GM04503 (cell line): ENCODE data around the gene PCDHGA1.
"Not testable (repeated sequence)": the region's sequence is repeated elsewhere in the genome, so short reads cannot be mapped to it uniquely, and the experiment has no call there.

Source experiments
- DNase-seq: peaks from one replicate; pipeline ENCODE4 v3.0.0-alpha.2; 2012; ENCODE audit warnings: low read depth

PCDHGA1 gene

DNA sequence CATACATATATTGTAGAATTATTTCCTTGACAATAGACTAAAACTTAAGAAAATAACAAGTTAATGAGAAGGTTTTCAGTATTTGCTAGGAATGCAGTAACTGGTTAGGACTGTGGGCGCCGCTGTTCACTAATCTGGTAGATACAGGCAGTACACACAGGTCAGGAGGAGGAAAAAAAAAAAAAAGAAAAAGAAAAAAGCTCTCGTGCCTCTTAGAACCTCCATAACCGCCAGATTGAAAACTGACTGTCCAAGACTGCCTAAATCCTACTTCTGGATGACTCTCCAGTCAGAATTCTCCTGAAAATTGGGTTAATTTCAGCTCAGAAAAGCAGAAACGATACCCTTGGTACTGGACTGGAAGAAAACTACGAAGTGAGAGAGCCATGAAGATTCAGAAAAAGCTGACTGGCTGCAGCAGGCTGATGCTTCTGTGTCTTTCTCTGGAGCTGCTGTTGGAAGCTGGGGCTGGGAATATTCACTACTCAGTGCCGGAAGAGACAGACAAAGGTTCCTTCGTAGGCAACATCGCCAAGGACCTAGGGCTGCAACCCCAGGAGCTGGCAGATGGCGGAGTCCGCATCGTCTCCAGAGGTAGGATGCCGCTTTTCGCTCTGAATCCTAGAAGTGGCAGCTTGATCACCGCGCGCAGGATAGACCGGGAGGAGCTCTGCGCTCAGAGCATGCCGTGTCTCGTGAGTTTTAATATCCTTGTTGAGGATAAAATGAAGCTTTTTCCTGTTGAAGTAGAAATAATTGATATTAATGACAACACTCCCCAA is at the start of gene PCDHGA1:
PCDHGA1 (plus strand) TSS at position 216 of the 782 bp plus-strand sequence.
- peak; percentile 42 for DNase-seq

DNA sequence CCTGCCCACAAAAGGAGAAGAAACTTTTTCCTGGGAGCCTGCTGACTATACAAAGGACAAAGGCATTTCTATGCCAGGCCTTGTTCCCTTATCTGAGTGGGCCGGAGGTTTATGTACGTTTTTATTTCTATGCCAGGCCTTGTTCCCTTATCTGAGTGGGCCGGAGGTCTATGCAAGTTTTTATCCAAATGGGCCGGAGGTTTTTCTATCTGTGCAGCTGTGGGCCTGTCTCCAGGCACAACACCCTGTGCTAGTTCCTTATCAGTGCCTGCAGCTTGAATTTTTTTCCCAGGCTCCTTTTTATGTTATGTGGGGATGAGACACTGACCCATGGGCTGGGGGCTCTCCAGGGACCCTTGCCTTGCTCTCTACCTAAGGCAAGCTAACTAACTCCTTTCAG is 31.9 kb upstream of the PCDHGA1 start:
- DNase-seq = no peak

GRCh38 chr5:141303756-141304155 is 26.6 kb upstream of the PCDHGA1 start, which contains the start of gene SLC25A2:
Gene SLC25A2, minus strand, starts transcription at chr5:141304049. Its CDS starts 184 bp downstream, at chr5:141303865.
- no peak for DNase-seq

DNA sequence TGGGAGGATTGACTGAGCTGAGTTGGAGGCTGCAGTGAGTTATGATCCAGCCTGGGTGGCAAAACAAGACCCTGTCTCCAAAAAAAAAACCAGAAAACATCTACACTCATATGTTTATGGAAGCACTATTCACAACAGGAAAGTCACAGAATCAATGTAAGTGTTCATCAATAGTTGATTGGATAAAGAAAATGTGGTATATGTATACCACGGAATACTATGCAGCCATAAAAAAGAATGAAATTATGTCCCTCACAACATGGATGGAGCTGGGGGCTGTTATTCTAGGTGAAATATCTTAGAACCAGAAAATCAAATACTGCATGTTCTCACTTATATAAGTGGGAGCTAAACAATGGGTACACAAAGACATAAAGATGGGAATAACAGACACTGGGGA is 23.7 kb upstream of the PCDHGA1 start:
- DNase-seq = no peak

- DNase-seq = no peak
Measured at GRCh38 chr5:141313711-141314110, 16.6 kb upstream of the PCDHGA1 start.

GRCh38 chr5:141316963-141317362 is 13.4 kb upstream of the PCDHGA1 start:
- DNase-seq = not testable (repeated sequence)

DNA sequence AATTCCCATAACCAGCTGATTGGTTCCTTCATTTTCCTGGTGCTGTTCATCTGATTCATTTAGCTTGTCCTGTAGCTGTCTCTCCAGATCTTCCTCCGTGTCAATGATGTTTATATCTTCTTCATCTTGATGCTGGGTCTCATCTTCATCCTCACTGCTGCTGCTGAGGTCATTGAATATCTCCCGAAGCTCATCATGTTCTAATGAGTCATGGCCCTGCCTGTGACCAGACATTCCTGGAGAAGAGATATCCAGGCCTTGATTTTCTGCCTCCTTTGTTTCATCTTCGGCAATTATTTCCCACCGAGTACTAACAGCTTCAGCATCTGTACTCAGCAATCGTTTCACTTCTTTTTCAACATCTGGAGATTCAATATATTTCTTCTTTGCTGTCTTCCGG is 11.1 kb upstream of the PCDHGA1 start:
- no peak for DNase-seq

DNA sequence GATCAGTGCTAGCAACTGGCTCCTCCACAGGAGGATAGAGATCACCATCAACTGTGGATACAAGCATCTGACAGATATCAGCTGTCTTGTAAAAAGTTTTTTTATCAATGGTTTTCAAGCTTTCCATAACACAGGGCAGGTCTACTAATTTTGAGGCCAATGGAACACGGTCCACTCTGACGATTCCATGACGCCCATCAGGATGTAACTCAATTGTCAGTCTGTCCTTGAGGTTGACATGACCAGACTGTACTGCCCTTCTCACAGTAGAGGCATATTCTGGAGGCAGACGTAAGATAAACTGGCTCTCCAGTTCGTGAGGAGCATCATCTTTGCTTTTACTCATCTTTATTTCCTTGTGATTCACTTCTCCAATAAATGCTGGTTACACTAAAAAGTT is 10.6 kb upstream of the PCDHGA1 start:
- DNase-seq = no peak

GRCh38 chr5:141320225-141321169 is 9.8 kb upstream of the PCDHGA1 start, which contains the start of gene TAF7:
Gene TAF7, minus strand, starts transcription at chr5:141320784. Its CDS starts 740 bp downstream, at chr5:141320044.
- peak; percentile 66 for DNase-seq

DNA sequence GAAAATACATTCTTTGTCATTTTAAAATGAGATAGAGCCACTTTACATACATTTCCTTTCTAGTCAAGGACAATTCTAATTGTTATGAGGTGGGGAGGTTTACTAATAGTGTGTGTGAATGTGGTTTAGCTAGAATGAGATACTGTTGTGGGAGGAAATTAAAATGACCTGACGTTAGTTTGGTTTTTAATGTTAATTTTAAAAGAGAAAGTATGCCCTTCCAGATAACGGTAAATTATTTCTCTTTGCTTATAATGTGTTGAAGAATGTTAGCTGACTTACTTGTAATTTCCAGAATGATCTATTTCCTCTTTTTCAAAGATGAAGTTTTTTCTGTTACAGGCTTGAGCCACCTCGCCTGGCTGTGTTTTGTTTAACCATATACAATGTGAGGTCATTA is 8.1 kb upstream of the PCDHGA1 start:
- no peak for DNase-seq

DNA sequence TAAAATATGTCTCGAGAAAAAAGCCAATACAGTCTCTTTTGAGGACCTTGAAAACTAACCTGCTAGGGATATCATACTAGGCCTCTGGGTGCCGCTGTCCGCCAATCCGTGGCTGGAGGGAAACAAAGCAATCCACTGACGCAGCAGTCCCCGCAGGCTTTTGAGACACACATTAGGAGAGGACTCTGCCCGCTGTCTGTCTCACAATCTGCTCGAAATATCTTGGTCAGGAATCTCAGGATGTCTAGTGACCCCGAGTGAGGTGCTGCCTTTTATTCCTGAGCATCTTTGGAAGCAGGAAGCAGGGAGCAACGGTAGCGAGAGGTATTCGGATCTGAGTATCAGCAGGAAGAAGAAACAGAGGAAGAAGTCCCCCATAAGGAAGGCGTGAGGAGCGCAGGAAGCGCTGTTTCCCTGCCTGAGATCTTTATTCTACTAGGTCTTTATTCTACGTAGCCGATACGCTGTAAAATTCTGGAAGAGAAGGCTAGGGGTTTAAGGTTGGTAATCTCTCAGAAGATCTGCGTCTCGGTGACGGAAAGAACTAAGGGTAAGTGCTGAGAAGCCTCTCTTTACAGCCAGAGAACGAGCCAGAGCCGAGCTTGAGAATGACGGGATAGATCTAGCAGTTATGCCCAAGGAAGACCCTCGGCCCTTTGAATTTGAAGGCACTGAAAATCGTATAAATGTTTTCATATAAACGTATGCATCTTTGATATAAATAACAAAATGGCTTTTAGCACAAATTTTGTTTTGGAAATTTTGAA is 4.0 kb upstream of the PCDHGA1 start:
- DNase-seq = no peak

- DNase-seq = no peak
Measured at GRCh38 chr5:141328231-141328630, 2.1 kb upstream of the PCDHGA1 start.

GRCh38 chr5:141332571-141332970 is 2.3 kb downstream of the PCDHGA1 start:
- DNase-seq = not testable (repeated sequence)

GRCh38 chr5:141338538-141339306 is 8.4 kb downstream of the PCDHGA1 start, which contains the start of gene PCDHGA2:
Gene PCDHGA2, plus strand, starts transcription at chr5:141338760.
- peak; percentile 37 for DNase-seq

DNA sequence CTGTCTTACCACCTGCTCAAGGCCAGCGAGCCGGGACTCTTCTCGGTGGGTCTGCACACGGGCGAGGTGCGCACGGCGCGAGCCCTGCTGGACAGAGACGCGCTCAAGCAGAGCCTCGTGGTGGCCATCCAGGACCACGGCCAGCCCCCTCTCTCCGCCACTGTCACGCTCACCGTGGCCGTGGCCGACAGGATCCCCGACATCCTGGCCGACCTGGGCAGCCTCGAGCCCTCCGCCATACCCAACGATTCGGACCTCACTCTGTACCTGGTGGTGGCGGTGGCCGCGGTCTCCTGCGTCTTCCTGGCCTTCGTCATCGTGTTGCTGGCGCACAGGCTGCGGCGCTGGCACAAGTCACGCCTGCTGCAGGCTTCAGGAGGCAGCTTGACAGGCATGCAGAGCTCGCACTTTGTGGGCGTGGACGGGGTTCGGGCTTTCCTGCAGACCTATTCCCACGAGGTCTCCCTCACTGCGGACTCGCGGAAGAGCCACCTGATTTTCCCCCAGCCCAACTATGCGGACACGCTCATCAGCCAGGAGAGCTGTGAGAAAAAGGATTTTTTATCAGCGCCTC is 10.6 kb downstream of the PCDHGA1 start:
- DNase-seq = not testable (repeated sequence)

DNA sequence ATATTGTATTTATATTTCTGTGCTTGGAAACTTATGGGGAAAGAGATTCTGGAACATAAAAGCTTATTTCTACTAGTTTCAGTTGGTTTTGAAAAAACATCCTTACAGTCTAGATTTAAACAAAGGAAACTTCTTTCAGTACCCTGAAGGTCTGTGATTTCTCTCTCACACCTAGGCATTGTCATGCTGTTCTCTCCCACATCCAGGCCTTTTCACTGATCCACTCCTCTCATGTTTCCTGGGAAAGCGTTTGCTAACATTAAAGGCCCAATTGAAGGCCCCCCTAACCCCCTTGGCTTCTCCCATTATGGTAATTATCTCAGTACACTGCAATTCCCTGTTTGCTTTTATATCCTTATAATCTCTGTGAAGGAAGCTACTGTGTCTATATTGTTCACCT is 12.5 kb downstream of the PCDHGA1 start:
- DNase-seq = no peak

DNA sequence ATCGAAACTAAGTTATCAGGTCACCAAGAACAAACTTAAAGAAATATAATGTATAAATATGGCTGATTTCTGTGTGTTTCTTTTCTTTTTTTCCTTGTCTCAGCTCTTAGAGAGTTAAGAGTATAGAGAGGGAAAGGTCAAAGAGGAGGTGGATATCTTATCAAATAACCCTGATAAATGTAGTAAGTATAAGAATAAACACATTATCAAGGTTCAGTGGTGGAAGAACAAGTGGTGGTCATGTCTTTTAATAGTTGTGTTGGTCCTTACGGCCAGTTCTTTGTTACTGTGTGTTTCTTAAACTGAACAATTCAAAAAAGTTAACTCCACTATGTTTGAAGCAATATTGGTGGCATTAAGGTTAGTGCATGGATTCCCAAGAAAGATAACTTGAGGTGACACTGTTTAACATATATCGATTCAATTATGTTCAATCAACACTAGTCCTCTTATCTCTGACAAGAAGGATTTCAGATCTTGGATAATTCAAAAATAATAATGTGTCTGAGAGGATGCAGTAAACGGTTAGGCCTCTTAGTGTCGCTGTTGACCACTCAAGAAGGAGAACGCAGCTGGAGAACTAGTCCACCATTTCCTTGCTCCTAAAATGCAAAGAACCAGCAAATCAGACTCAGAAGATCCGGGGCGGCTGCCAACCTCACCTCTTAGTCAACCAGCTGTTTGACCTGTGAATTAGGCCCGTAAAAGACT is 13.1 kb downstream of the PCDHGA1 start, which contains the start of gene PCDHGA3:
PCDHGA3 (plus strand) TSS at position 588 of the 711 bp plus-strand sequence. CDS start 205 bp downstream, outside the sequence.
- DNase-seq = no peak

DNA sequence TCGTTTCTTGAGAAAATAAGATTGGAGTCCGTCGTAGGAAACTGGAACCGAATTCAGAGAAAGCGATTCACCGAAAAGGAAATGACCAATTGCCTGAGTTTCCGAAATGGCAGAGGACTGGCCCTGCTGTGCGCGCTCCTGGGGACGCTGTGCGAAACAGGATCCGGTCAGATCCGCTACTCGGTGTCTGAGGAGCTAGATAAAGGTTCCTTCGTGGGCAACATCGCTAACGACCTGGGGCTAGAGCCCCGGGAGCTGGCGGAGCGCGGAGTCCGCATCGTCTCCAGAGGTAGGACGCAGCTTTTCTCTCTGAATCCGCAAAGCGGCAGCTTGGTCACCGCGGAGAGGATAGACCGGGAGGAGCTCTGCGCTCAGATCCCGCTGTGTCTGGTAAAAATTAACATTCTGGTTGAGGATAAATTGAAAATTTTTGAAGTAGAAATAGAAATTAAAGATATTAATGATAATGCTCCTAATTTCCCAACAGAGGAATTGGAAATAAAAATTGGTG is 13.7 kb downstream of the PCDHGA1 start:
- DNase-seq = no peak

GRCh38 chr5:141345327-141345726 is 15.0 kb downstream of the PCDHGA1 start:
- DNase-seq = no peak

GRCh38 chr5:141346017-141346416 is 15.7 kb downstream of the PCDHGA1 start:
- not testable (repeated sequence) for DNase-seq
